Fibroblast of pulmonary artery (primary cell): ENCODE measurements around the gene CRNKL1.

Experiments used
- DNase-seq: peaks from one replicate; pipeline ENCODE4 v3.0.0-alpha.2; 2010; ENCODE audit warnings: low read depth
- H3K4me3 ChIP-seq: replicated peaks from 2 replicates; pipeline ENCODE4 v1.5.1; 2011; ENCODE audit warnings: low read depth, mild to moderate bottlenecking, control low read depth, low read length, moderate library complexity
- CTCF ChIP-seq: IDR thresholded peaks from 2 replicates; pipeline ENCODE4 v1.5.1; 2011; ENCODE audit warnings: mild to moderate bottlenecking, control low read depth, low read length, inconsistent platforms; ENCODE audit errors: missing control alignments

CRNKL1 gene

DNA sequence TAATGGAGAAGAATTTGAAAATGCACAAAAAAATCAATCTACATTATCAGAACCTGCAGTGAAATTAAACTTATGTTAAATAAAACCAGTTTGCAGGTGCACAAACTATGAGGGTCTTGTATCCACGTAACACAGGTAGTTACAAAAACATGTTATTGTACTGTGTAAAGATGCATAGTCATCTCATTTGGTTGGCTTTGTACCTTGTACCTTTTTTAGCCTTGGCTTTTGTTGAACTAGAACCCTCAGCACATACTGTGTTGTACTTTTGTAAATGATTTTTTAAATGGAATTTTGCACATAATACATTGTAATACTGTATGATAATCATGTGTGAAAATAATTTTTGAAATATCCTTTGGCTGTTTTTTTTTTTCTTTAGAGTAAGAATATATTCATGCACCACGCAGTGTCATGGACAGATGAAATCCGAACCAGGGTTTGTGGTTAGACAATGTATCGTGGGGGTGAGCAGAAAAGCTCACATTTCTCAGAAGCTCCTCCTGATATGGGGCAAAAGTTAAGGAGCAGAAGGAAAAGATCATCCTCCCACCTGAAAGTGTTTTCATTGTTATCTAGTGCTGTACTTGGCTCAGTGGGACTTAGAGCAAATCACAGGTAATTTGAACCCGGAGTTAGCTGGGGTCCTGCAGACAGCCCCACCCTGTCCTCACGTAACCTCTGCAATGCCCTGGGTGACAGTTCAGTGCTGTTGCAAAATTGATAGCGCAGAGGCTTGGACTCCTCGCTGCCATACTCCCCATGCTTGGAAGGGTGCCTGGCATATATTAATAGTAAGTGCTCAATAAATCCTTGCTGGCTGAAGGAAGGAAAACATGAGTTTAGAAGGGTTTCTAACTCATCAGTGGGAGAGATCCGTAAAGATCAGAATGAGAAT is 49.9 kb downstream of the CRNKL1 start:
- H3K4me3 ChIP-seq: no peak overlapping the region
- no peak for TF ChIP-seq CTCF
- DNase-seq: no peak

DNA sequence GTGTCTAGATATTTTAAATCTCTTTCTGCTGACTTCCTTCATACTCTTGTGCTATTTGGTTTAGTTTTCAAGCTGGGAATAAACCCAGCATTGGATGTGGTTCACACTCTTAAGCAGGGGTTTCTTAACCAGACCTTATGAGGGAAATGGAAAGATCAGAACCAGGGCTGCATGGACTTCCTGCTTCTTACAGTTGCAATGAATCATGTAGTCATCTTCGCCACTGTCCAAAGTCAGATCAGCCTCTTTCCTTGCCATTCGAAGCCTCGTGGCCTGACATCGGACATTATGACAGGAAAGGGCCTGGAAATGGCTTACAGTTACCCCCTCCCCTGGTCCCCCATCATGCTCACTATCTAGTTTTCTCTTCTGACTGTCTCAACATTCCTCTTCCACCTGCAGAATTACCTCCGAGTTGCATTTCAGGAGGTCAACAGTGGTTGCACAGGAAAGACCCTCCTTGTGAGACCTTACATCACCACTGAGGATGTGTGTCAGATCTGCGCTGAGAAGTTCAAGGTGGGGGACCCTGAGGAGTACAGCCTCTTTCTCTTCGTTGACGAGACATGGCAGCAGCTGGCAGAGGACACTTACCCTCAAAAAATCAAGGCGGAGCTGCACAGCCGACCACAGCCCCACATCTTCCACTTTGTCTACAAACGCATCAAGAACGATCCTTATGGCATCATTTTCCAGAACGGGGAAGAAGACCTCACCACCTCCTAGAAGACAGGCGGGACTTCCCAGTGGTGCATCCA is 51.9 kb downstream of the CRNKL1 start:
- H3K4me3 ChIP-seq: no peak overlapping the region
- DNase-seq: no peak
- TF ChIP-seq CTCF: no peak

- H3K4me3 ChIP-seq: no peak overlapping the region
- DNase-seq: no peak
- no peak for TF ChIP-seq CTCF
These were observed 53.1 kb downstream of the CRNKL1 start for GRCh38 chr20:19998990-19999705.

DNA sequence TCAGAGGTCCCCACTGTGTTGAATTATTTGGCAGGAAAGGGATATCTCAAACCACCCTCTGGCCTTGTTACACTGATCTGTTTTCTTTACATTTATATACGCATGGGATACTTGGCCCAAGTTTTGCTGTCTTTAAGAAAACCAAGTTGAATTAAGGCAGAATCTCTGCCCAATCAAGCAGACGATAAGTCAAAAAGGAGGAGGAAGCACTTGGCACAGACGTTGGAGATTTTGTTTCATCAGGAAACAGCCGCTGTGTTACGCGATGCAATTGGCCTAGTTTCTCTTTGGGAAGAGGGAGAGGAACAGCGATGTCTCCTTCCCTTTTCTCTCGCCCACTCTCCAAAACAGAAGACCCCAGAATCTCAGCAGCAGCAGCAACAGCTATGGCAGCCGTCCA is 55.3 kb downstream of the CRNKL1 start:
- peak; percentile 47 for DNase-seq
- no peak for TF ChIP-seq CTCF
- no peak overlapping the region for H3K4me3 ChIP-seq

DNA sequence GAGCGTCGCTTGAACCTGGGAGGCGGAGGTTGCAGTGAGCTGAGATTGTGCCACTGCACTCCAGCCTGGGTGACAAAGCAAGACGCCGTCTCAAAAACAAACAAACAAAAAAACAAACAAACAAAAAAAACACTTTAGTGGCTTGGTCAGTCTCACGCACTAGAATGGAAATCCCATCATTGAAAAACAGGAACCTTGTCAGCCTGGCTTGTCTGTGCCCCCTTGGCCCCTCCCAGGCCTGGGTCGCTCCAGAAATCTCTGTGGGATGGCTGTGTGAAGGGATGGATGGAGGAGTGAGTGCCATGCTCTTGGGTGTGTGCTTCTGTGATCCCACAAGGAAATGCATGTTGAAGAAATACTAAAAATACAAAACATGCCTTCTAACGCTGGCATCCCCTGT is 56.0 kb downstream of the CRNKL1 start:
- no peak overlapping the region for H3K4me3 ChIP-seq
- no peak for DNase-seq
- TF ChIP-seq CTCF: no peak

GRCh38 chr20:19995220-19995863 is 56.9 kb downstream of the CRNKL1 start:
- peak; percentile 76 for DNase-seq
- no peak overlapping the region for H3K4me3 ChIP-seq
- TF ChIP-seq CTCF: peak; percentile 81
